GM13977 (cell line): ENCODE results near the gene UBA3.

Experiments
- DNase-seq: peaks from one replicate; pipeline ENCODE4 v3.0.0; 2012; ENCODE audit warnings: low spot score
- in situ Hi-C: fragments of 300-500 bp; cut with MboI; formaldehyde crosslinking; loops from one replicate; pipeline ENCODE4 v1.12.0; 2022; ENCODE audit warnings: low sequenced_read_pairs, low pct_unique_long_range_greater_than_20kb, mixed read lengths, inconsistent platforms; ENCODE audit not compliant: unreplicated experiment
- TF ChIP-seq, protein P1 (sequence below): IDR thresholded peaks from 2 replicates; pipeline ENCODE4 v1.5.1; 2012; ENCODE audit warnings: mild to moderate bottlenecking, control low read depth; ENCODE audit not compliant: insufficient read depth; ENCODE audit errors: extremely low read depth, missing control alignments

Gene UBA3

DNA sequence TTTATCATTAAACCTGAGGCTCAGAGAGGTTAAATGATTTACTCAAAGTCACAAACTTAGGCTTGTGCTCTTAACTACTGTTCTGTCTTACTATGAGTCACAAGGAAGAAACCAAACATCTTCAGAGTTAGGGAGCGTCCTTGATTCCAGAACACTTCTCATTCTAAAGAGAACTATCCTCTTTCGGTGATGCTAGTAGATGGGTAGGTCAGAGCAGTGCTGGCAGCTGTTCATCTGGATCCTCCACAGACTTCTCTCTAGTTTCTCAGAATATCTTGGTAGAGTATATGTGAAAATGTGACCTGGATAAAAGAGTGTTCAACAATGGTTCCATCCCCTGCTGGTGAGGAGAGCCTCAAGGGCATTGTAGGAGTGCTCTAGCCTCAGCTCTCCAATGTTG is 7.9 kb upstream of the UBA3 start:
- TF ChIP-seq, protein P1, sequence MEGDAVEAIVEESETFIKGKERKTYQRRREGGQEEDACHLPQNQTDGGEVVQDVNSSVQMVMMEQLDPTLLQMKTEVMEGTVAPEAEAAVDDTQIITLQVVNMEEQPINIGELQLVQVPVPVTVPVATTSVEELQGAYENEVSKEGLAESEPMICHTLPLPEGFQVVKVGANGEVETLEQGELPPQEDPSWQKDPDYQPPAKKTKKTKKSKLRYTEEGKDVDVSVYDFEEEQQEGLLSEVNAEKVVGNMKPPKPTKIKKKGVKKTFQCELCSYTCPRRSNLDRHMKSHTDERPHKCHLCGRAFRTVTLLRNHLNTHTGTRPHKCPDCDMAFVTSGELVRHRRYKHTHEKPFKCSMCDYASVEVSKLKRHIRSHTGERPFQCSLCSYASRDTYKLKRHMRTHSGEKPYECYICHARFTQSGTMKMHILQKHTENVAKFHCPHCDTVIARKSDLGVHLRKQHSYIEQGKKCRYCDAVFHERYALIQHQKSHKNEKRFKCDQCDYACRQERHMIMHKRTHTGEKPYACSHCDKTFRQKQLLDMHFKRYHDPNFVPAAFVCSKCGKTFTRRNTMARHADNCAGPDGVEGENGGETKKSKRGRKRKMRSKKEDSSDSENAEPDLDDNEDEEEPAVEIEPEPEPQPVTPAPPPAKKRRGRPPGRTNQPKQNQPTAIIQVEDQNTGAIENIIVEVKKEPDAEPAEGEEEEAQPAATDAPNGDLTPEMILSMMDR: no peak
- no peak for DNase-seq
- in situ Hi-C loops: no loop called here

DNA sequence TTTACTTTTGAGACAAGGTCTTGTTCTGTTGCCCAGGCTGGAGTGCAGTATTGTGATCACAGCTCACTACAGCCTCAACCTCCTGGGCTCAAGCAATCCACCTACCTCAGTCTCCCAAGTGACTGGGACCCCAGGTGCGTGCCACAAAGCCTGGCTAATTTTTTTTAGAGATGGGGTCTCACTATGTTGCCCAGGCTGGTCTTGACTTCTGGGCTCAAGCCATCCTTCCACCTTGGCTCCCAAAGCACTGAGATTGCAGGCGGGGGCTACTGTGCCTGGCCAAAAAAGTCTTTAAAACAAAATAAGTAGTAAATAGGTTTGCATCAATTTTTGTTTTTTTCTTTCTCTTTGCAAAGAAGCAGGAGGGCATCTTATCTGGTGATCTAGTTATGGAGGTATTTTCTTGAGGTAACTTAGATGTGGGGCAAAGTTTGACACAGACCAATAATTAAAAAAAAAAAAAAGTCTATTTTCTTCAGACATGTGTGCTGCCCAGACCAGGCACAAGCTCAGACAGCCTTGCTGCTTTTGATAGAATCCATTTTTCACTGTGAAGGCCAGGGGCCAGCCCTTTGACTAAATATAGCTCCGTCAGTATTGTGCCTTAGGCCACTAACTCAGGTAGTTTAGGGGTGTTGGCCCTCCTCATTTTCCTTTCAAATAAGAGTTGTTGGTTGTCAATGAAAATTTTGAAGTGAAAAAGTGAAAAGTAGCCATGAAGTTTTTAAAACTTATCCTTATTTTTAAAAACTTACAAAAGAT is 7.0 kb upstream of the UBA3 start:
- in situ Hi-C loops: no loop called here
- TF ChIP-seq, protein P1: no peak
- DNase-seq: no peak

DNA sequence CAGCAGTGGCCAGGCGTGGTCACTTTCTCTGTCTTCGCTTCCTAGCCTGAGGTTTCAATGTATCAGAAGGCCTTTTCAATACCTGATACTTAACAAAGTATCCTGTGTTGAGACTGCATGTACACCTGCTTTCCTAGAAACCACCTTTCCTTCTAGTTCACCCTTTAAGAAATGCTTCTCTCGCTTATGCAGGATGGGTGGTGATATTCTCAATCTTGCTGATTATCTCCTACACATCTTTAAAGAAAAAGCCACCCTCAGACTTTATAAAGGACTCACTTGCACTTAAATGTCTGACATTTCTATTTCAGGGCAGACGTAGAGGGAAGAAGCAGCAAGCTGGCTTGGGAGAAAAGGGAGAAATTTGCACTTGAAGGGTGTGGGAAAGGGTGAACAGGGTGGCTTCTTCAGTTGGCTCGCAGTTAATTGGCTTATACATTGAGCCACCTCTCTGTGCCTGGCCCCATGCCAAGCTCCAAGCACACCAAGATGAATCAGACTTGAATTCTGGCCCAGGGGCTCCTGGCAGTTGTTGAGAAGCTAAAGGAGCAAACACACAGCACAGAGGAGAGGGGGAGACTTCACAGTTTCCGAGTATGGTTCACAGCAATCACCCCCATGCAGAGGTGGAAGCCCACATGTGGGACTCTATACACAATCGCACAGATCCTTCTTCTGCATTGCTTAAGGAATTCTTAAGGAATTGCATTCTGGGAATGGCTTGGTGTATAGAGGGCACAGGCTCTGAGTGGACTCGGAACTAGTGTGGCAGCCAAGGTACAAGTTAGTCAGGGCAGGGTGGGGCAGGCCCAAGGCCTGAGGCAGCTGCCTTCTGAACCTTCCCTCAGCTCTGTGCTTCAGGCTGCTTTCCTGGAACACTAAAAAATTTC is 5.9 kb upstream of the UBA3 start:
- TF ChIP-seq, protein P1: no peak
- DNase-seq: no peak
- in situ Hi-C loops: no loop called here

DNA sequence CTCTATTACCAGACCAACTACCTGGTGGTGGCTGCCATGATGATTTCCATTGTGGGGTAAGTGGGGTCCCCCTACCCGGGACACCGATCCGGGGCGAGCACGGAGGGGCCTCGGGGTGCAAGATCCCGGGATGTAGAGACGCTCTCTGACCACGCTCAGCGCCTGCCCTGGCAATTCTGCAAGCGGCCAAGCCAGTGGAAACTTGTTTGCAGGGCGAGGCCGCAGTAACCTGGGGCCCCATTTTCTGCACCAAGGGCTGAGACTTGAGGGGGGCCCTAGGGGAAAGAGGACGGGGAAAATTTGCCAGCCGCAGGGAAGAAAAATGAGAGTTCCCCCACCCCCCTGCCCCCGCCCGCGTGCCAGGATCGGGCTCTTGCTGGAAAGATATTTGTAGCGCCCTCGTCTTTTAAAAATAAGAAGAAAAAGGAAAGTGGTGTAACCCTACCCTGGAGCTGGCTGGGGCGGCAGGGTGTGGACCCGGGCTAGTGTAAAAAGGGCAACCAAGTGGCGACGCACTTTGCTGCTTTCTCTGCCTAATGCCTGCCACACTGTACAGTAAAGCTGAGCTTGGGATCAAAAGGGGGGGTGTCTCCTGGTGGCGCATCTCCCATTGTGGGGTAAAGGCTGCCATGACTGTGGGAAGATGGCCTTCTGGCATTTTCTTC is 5.1 kb upstream of the UBA3 start:
- in situ Hi-C loops: no loop called here
- no peak for DNase-seq
- TF ChIP-seq, protein P1: no peak

DNA sequence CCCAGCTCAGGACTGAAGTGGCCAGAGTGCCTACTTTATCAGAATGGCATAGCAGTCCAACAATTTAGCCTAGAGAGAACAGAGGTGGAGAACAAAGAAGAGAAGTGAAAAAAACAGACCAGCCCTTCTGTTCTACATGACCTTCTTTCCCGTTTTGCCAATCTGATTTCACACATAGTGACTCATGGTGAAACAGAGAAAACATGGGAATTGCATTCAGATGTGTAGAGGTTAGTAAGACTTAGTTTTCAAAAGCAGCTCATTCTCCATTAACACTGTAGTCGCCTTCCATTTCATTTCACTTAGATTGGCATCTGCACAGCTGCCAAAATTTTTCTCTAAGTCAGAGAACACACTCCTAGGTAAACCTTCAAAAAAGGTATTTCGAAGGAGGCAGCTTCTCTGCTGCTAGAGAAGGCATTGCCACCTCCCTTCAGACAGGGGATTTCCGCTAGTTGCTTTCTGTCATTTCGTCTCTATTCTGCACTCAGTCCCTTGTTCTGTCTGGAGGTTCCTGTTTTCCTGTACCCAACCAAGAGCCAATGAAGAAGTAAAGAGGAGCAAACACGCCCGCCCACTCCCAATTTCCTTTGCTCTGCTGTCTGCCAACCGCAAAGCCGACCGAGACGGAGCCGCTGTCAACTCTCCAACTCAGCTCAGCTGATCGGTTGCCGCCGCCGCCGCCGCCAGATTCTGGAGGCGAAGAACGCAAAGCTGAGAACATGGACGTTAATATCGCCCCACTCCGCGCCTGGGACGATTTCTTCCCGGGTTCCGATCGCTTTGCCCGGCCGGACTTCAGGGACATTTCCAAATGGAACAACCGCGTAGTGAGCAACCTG is 4.4 kb upstream of the UBA3 start, which contains the start of gene ARL6IP5:
ARL6IP5 (plus strand) TSS at position 612 of the 842 bp plus-strand sequence; CDS start at position 723, 111 bp downstream.
- TF ChIP-seq, protein P1: no peak
- in situ Hi-C loops: no loop called here
- peak; percentile 79 for DNase-seq

DNA sequence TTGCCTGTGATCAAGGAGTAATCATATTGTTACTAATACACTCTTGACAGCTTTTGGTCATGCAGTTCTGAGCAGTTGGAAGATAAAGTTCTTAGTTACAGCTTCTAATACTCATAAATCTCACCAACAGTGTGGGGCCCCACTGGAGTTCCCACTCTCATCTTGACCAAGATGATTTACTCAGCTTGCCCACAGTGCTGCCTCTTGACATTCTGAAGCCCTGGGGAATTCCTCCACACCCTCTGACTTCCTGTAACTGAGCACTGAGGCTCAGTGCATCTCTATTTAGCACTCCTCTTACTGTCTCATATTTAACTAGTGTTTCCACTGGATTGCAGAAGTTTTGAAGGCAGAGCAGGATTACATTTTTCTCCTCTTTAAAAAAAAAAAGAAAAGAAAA is 2.6 kb upstream of the UBA3 start:
- DNase-seq: peak; percentile 58
- in situ Hi-C loops: no loop called here

More for the DNA sequence above, 2.6 kb upstream of the UBA3 start:
- TF ChIP-seq, protein P1: no peak
